Sigmoid colon (tissue), 7 donors: Measurements from ENCODE around the gene DOCK3. TPM values are rescaled to one million over a fixed set of nuclear protein-coding genes. Genes with fewer than 3 reads are reported as not detected.
"Not testable (repeated sequence)": the region's sequence is repeated elsewhere in the genome, so short reads cannot be mapped to it uniquely, and the experiment has no call there.

Source experiments
- DNase-seq: peaks from one replicate; pipeline ENCODE4 v3.0.0-alpha.2; 2019
- H3K27ac ChIP-seq, 4 donors: fragments of 200-600 bp; sonication (generic); one replicate each; pipeline ENCODE4 v1.5.1; 2016 to 2019; ENCODE audit warnings: mild to moderate bottlenecking in 1 of 4
- H3K27me3 ChIP-seq, 3 donors: fragments of 200-600 bp; sonication (generic); one replicate each; pipeline ENCODE4 v1.5.1; 2019; ENCODE audit warnings: mild to moderate bottlenecking in 1 of 3
- H3K36me3 ChIP-seq, 4 donors: fragments of 200-600 bp; sonication (generic); one replicate each; pipeline ENCODE4 v1.5.1; 2016 to 2019
- H3K4me1 ChIP-seq, 4 donors: fragments of 200-600 bp; sonication (generic); one replicate each; pipeline ENCODE4 v1.5.1; 2017 to 2019
- H3K4me3 ChIP-seq, 4 donors: fragments of 200-600 bp; sonication (generic); one replicate each; pipeline ENCODE4 v1.5.1; 2017 to 2019; ENCODE audit warnings: mild to moderate bottlenecking in 2 of 4, moderate library complexity in 1 of 4
- H3K9me3 ChIP-seq, 4 donors: fragments of 200-600 bp in 3 of 4; sonication (generic) in 3 of 4; one replicate each; pipeline versions ENCODE4 v1.5.1 to v1.6.1; 2013 to 2019
- CTCF ChIP-seq, 4 experiments: fragments of 450-650 bp in 3 of 4; fragments of 200-600 bp in 1 of 4; IDR thresholded peaks; one replicate each; pipeline ENCODE4 v1.5.1; 2016 to 2019; ENCODE audit warnings: antibody characterized with exemption in 4 of 4, mild to moderate bottlenecking in 3 of 4, moderate library complexity in 2 of 4
- EP300 ChIP-seq, 4 donors: sonication (generic); formaldehyde crosslinking; IDR thresholded peaks; one replicate each; pipeline ENCODE4 v1.6.1; 2017; ENCODE audit warnings: antibody characterized with exemption in 4 of 4
- POLR2A ChIP-seq, 2 donors: fragments of 450-650 bp; IDR thresholded peaks; one replicate each; pipeline ENCODE4 v1.6.1; 2016; ENCODE audit warnings: antibody characterized with exemption in 2 of 2, mild to moderate bottlenecking in 2 of 2, moderate library complexity in 2 of 2
- POLR2AphosphoS5 ChIP-seq, 4 donors: sonication (generic); formaldehyde crosslinking; IDR thresholded peaks; one replicate each; pipeline ENCODE4 v1.6.1; 2017; ENCODE audit warnings: antibody characterized with exemption in 4 of 4
- WGBS, 2 donors: extraction: QIAGEN DNeasy Blood & Tissue Kit; methylation state at CpG; one replicate each; pipeline ENCODE4 v1.1.7; 2013; 5-methylcytosine and 5-hydroxymethylcytosine counted together
- intact Hi-C: fragments of 100-400 bp; cut with DNase I; formaldehyde crosslinking; loops from one replicate; pipeline ENCODE4 v1.15.1; 2023
- polyA plus RNA-seq, 3 donors: library from polyadenylated mRNA; stranded (reverse); fragments of 200-250 nt; gene quantifications; one replicate each; pipeline ENCODE4 v1.2.3, GENCODE V29; 2013
- total RNA-seq, 4 donors: library from RNA; depleted of rRNA; stranded (reverse); fragments of >200 nt; gene quantifications; one replicate each; pipeline ENCODE4 v1.1.0, GENCODE V29; 2016
- donor health status: healthy with polysubstance abuse.
- donor health status: Bipolar disorder and iron deficiency.
- donor health status: healthy.

Gene DOCK3
- total and polyA plus RNA-seq, 7 donors, result 0.25 to 4.4 (median 3.3) TPM; not detected in 2

- DNase-seq, result no peak
- Histone ChIP-seq H3K9me3 (no peaks in the 10 kb centered on the region), H3K4me1 (no peaks in the 10 kb centered on the region), H3K4me3 (no peak overlapping the region), H3K27ac (no peak overlapping the region), H3K36me3 (no peaks in the 10 kb centered on the region), H3K27me3 (no peaks in the 10 kb centered on the region)
- intact Hi-C loops, result no loop called here
- TF ChIP-seq POLR2AphosphoS5 (IDR thresholded peaks at IDR 0.05) (no peak), EP300 (IDR thresholded peaks at IDR 0.05) (no peak), CTCF (IDR thresholded peaks at IDR 0.05) (no peak), POLR2A (IDR thresholded peaks at IDR 0.05) (no peak)
- 46 to 51% methylated on average over 3 of the region's 3 CpGs for WGBS, 2 donors
These were observed 142.2 kb downstream of the DOCK3 start for GRCh38 chr3:50816894-50817293.

DNA sequence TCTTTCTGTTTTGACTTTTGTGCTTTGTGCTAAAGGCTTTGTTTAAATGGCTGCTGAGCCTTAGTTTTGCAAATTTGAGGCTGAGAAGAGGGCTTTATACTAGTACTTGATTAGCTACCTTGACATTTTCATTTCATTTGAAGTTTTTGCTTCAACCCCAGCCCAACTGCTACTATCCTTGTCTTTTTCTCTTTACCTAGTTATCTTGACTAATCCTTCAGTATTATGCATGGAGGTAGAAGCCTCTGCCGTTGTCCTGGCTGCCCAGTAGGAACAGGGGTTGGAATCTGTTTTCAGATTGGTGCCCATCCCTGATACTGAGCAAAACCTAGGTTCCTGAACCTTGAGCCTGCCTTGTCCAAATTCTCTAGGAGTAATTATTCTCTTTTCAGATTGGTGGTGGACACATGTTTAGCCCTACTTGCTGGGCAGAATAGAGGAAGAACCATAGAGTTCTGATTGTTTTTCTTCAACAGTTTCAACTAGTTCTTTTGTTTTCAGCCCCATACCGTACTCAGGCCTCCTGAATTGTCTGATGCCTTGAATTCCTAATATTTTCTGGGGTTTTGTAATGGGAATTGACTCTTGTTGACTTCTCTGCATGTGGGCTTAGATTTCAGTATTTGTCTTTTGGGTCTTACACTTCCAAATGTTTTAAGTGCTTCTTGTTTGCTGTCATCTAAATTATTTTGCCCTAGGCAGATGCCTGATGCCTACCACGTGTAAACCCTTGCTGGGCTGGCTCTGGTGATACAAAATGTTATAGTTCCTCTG lies 143.2 kb downstream of the DOCK3 start:
- no peak for TF ChIP-seq CTCF (IDR thresholded peaks at IDR 0.05)
- TF ChIP-seq POLR2AphosphoS5 (IDR thresholded peaks at IDR 0.05), result no peak
- TF ChIP-seq EP300 (IDR thresholded peaks at IDR 0.05), result no peak
- no peak for TF ChIP-seq POLR2A (IDR thresholded peaks at IDR 0.05)
- intact Hi-C loops, result no loop called here
- no peak for DNase-seq
- H3K4me1 ChIP-seq, result no peaks in the 10 kb centered on the region
- WGBS, 2 donors, result 41 to 46% methylated on average over 3 of the region's 3 CpGs
- no peak overlapping the region for H3K27ac ChIP-seq
- no peaks in the 10 kb centered on the region for H3K9me3 ChIP-seq
- no peaks in the 10 kb centered on the region for H3K36me3 ChIP-seq
- H3K4me3 ChIP-seq, result no peak overlapping the region
- no peaks in the 10 kb centered on the region for H3K27me3 ChIP-seq

DNA sequence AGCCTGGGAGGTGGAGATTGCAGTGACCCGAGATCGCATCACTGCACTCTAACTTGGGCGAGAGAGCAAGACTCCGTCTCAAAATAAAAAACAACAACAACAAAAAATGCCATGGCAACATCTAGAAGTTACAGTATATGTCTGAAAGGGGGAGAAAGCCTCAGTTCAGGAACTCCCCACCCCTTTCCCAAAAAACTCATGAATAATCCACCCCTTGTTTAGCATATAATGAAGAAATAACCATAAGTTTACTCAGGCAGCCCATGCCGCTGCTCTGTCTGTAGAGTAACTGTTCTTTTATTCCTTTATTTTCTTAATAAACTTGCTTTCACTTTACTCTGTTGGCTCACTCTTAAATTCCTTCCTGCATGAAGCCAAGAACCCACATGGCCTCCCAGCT lies 145.2 kb downstream of the DOCK3 start:
- WGBS, 2 donors, result 93 to 95% methylated on average over 5 of the region's 5 CpGs
- Histone ChIP-seq H3K27ac (no peak overlapping the region), H3K9me3 (no peaks in the 10 kb centered on the region), H3K4me3 (no peak overlapping the region), H3K27me3 (no peaks in the 10 kb centered on the region), H3K4me1 (no peaks in the 10 kb centered on the region), H3K36me3 (no peaks in the 10 kb centered on the region)
- TF ChIP-seq POLR2A (IDR thresholded peaks at IDR 0.05), result no peak
- no peak for TF ChIP-seq POLR2AphosphoS5 (IDR thresholded peaks at IDR 0.05)
- TF ChIP-seq EP300 (IDR thresholded peaks at IDR 0.05), result no peak
- no peak for TF ChIP-seq CTCF (IDR thresholded peaks at IDR 0.05)
- intact Hi-C loops, result no loop called here
- no peak for DNase-seq

DNA sequence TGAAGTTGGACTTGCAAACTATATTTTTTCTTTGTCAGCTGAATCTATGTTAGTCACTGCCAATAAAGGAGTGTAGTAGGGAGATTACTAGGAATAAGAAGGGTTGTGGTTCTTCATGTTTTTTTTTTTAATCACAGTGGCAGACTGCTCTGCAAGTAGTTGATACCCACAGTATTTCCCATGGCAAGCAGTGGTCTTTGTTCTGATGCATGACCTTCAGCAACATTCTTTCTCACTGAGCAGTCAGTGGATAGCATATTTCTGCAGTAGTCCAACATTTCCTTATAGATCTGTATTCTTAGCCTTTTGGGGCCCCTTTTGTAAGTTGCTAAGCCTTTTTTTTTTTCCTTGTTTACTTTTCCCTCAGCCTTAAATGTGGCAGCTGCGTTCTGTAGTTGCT lies 151.1 kb downstream of the DOCK3 start:
- no peaks in the 10 kb centered on the region for H3K36me3 ChIP-seq
- intact Hi-C loops, result no loop called here
- TF ChIP-seq POLR2AphosphoS5 (IDR thresholded peaks at IDR 0.05) (no peak), POLR2A (IDR thresholded peaks at IDR 0.05) (no peak), EP300 (IDR thresholded peaks at IDR 0.05) (no peak), CTCF (IDR thresholded peaks at IDR 0.05) (no peak)
- 20 to 48% methylated on average over 1 of the region's 1 CpG for WGBS, 2 donors
- H3K27me3 ChIP-seq, result no peaks in the 10 kb centered on the region
- no peak overlapping the region for H3K4me3 ChIP-seq
- no peaks in the 10 kb centered on the region for H3K4me1 ChIP-seq
- no peaks in the 10 kb centered on the region for H3K9me3 ChIP-seq
- H3K27ac ChIP-seq, result no peak overlapping the region
- DNase-seq, result no peak

GRCh38 chr3:50830451-50830850 lies 155.7 kb downstream of the DOCK3 start:
- intact Hi-C loops, result no loop called here
- 90 to 93% methylated on average over 3 of the region's 3 CpGs for WGBS, 2 donors
- Histone ChIP-seq H3K9me3 (no peaks in the 10 kb centered on the region), H3K36me3 (no peaks in the 10 kb centered on the region), H3K27me3 (no peaks in the 10 kb centered on the region), H3K27ac (no peak overlapping the region), H3K4me3 (no peak overlapping the region), H3K4me1 (no peaks in the 10 kb centered on the region)
- TF ChIP-seq CTCF (IDR thresholded peaks at IDR 0.05) (no peak), POLR2AphosphoS5 (IDR thresholded peaks at IDR 0.05) (no peak), POLR2A (IDR thresholded peaks at IDR 0.05) (no peak), EP300 (IDR thresholded peaks at IDR 0.05) (no peak)
- DNase-seq, result no peak

- 92 to 94% methylated on average over 2 of the region's 2 CpGs for WGBS, 2 donors
- H3K9me3 ChIP-seq, H3K4me3 ChIP-seq, H3K27ac ChIP-seq, DNase-seq, H3K36me3 ChIP-seq, H3K27me3 ChIP-seq, intact Hi-C loops, H3K4me1 ChIP-seq: not testable (repeated sequence)
These were observed 156.3 kb downstream of the DOCK3 start for GRCh38 chr3:50831009-50831408.
